ENCODE data around the gene OR7A10. TPM values are rescaled to one million over a fixed set of nuclear protein-coding genes. Genes with fewer than 3 reads are reported as not detected.

The OR7A10 gene
- not detected in 2 replicates for total RNA-seq

DNA sequence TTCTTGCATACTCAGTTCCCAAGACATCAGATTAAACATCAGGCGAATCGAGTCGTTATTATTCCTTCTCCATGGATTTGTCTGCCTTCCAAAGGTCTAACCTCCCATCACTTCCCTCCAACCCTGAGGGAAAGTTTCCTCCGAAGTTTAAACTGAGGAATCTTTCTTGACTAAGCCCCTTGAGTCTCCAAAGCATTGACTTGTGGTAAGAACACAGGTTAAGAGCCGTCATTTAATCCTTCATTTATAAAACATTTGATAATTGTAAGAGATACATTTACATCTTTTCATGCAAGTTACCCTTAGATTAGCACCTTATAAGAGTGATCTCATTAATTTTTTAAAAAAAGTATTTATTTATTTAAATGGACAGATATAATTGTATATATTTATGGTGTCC lies at the start of gene OR7A10:
Gene OR7A10 (minus strand): TSS at position 101 of the 400 bp plus-strand sequence. CDS start 7,045 bp downstream, outside the sequence.
- intact Hi-C loops (cut with micrococcal nuclease): no loop called here

DNA sequence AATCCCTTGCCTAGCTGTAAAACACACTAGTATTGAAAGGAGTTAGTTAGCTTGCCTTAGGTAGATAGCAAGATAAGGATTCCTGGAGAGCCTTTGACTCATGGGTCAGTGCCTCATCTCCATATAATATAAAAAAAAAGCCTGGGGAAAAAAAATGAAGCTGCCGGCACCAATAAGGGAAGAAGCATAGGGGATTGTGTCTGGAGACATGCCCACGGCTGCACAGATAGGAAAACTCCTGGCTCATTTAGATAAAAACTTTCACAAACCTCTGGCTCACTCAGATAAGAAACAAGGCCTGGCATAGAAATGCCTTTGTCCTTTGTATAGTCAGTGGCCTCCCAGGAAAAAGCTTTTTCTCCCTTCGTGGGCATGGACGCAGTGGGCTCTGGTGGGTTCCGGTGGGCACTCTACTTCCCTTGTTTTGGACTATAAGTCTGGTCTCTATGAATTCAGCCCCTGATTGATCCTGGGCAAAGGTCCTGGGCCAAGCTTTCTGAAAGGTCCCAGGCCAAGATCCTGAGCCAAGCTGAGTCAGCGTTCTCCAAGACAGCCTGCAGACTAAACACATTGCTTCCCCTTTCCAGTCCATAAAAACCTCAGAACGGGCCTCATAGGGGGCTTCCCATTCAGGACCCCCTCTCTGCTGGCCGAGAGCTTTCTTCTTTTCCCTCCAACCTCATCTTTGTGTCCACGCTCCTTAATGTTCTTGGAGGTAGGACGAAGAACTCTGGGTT lies 42.1 kb upstream of the OR7A10 start:
- intact Hi-C loops (cut with micrococcal nuclease): no loop called here

DNA sequence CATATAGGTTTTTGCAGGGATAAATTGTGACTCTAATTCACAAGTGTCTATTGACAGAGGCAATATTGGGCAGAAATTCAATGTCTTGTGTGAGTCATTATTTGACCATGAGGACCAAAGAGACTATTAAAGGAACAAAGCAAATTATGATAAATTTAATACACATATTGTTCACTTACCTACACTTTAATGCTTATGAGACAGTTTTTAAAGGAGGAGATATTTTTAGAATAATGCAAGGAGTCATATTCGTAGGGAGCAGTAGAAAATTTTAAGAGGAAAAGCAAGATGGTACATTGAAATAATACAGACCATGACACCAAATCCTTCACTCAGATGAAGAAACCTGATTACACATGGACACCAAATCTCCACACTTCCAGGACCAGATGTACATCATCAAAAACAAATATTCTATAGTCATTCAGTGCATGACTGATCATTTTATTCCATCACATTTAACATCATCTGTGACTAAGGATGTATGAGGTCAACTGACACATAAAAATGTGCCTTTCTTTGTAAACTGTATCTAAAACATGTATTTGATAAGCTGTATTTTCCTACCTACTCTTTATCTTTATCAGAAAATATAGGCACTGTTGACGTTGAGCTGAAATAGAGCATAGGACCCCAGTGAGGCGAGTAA lies 41.4 kb upstream of the OR7A10 start:
- intact Hi-C loops (cut with micrococcal nuclease): loop anchor here (5.0 kb wide), 1 partner anchor 318 kb away; the partner anchor contains the start of gene NDUFB7

DNA sequence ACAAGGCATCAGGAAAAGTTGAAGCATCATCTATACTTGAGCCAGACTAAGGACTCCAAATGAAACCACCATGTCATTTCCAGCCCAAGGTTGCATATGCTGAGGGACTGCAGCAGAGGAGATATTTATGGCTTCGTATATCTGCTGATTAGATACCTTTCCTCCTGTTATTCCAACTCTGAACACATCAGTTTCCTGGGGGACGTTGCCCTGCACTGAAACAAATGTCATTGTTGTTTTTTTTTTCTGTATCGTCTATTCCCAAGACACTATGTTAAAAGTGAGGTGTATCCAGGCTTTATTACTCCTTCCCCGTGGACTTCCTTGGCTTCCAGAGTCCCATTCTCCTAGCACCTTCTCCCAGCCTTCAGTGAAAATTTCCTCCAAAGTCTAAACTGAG lies 37.3 kb upstream of the OR7A10 start, which contains the start of gene OR7A17:
Gene OR7A17 (minus strand): TSS at position 101 of the 400 bp plus-strand sequence. CDS start 4,777 bp downstream, outside the sequence.
- intact Hi-C loops (cut with micrococcal nuclease): loop anchor here (5.0 kb wide), 1 partner anchor 314 kb away; the partner anchor contains the start of gene NDUFB7

DNA sequence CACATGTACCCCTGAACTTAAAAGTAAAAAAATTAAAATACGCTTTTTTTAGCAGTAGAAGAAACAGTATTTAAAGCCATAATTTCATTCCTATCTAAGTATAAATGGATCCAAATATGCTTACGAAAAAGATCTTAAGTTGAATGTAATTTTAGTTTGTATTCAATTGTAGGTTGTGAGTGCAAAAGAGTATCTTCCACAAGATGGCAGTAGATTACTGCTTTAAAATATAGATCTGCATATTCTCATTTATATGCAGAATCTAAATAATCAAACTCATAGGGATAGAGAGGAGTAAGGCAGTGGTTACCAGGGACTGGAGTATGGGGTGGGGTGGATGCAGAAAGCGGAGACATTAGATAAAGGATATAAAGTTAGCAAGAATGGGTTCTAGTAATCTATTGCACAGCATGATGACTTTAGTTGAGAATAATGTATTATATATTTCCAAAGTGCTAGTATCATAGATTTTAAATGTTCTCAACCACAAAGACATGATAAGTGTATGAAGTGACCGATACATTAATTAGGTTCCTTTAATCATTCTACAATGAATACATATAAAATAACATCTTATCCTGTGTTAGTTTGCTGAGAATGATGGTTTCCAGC lies 23.0 kb upstream of the OR7A10 start:
- intact Hi-C loops (cut with micrococcal nuclease): no loop called here

- intact Hi-C loops (cut with micrococcal nuclease): no loop called here
These were observed 19.8 kb upstream of the OR7A10 start for GRCh38 chr19:14868497-14868896.

GRCh38 chr19:14843578-14843977 lies 5.1 kb downstream of the OR7A10 start:
- intact Hi-C loops (cut with micrococcal nuclease): no loop called here

DNA sequence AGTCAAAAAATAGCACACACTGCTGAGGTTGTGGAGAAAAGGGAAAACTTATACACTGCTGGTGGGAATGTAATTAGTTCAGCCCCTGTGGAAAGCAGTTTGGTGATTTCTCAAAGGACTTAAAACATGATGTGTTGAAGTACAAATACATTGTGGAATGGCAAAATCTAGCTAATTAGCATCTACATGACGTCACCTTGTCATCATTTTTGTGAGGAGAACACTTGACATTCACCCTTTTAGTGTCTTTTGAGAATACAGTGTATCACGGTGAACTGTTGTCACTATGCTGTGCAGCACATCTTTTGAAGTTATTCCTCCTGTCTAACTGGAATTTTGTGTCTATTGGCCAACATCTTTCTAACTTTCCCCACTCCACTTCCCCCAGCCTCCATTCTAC lies 5.6 kb downstream of the OR7A10 start:
- intact Hi-C loops (cut with micrococcal nuclease): no loop called here

DNA sequence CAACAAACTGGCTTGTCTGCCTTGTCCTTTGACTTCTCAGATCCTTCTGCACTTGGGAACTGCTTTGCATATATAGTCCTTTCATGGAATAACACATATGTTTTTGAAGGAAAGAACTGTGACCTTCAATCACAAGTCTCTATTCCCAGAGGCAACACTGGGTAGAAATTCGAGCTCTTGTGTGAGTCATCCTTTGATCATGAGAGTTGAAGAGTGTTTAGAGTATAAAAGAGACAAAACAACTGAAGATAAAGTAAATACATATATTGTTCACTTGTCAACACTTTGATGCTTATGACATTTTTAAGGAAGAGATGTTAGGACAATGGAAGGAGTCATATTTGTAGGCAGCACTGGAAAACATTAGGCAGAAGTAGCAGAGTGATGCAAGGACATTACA lies 8.5 kb downstream of the OR7A10 start:
- intact Hi-C loops (cut with micrococcal nuclease): no loop called here

GRCh38 chr19:14837391-14837790 lies 11.3 kb downstream of the OR7A10 start:
- intact Hi-C loops (cut with micrococcal nuclease): no loop called here

DNA sequence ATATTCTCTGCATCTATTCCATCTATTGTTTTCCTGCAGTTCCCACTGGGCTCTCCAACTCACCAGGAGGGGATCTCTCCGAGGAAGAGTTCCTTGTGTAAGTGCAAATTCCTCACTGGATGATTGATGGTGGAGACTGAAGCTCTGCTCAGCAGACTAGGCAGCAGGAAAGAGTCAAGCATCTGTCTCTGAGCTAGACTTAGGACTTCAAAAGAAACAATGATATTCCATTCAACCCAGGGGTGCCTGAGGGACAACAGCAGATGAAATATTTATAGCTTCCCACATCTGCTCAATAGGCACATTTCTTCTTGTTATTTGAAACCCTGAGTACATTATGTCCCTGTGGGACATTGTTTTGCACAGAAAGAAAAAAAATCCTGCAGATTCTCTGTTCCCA lies 13.7 kb downstream of the OR7A10 start, which contains the start of the genes OR7A5 and OR7C1:
Gene OR7A5 (minus strand): TSS at position 175 of the 400 bp plus-strand sequence. CDS start 6,944 bp downstream, outside the sequence.
Gene OR7C1 (minus strand): TSS at position 175 of the 400 bp plus-strand sequence. CDS start 35,049 bp downstream, outside the sequence.
- intact Hi-C loops (cut with micrococcal nuclease): no loop called here

DNA sequence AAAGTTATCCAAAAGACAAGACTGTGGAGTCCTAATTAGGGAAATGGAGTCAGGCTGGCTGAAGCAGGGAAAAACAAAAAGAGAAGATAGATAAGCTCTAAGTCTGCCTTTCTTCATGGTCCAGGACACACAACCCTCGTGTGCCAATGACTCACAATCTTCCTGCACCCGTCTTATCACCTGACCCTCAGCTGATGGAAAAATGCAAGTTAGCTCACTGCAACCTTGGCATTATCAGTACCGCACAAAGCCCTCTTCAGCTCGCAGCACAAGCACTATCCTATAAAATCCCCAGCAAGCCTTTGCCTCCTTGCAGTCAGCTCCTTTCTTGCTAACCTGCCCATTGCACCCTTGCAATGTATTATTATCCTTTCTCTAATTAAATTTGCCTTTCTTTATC lies 18.0 kb downstream of the OR7A10 start:
- intact Hi-C loops (cut with micrococcal nuclease): no loop called here

DNA sequence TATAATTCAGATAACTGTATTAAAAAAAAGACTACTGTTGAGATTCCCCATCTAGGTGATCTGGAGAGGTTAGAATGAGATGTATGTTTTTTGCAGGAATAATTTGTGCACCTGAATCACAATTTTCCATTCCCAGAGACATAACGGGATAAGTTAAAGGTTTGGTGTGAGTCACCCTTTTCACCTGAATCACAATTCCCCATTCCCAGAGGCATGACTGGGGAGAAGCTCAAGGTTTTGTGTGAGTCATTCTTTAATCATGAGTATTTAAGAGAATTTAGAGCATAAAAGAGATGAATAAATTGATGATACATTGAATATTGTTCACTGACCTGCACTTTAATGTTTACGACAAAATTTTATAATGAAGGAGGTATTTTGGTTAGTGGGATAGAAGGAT lies 22.7 kb downstream of the OR7A10 start:
- intact Hi-C loops (cut with micrococcal nuclease): no loop called here

- intact Hi-C loops (cut with micrococcal nuclease): no loop called here
These were observed 26.8 kb downstream of the OR7A10 start for GRCh38 chr19:14821937-14822336.

GRCh38 chr19:14818588-14818987 lies 30.1 kb downstream of the OR7A10 start:
- intact Hi-C loops (cut with micrococcal nuclease): no loop called here

DNA sequence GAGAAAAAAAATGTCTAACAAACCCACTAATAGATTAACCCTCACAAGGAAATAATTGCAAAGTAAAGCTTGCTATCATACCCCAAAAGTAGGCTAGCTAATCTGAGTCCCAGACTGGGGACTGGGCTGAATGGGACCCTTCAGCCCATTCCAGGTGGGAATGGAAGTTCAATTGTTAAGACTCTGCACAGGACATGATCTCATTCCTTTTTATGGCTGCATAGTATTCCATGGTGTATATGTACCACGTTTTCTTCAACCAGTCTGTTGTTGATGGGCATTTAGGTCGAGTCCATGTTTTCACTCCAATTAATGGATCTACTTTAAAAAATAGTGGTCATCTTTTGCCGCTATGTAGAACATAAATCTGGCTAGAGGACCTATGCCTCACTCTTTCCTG lies 31.7 kb downstream of the OR7A10 start:
- intact Hi-C loops (cut with micrococcal nuclease): no loop called here

DNA sequence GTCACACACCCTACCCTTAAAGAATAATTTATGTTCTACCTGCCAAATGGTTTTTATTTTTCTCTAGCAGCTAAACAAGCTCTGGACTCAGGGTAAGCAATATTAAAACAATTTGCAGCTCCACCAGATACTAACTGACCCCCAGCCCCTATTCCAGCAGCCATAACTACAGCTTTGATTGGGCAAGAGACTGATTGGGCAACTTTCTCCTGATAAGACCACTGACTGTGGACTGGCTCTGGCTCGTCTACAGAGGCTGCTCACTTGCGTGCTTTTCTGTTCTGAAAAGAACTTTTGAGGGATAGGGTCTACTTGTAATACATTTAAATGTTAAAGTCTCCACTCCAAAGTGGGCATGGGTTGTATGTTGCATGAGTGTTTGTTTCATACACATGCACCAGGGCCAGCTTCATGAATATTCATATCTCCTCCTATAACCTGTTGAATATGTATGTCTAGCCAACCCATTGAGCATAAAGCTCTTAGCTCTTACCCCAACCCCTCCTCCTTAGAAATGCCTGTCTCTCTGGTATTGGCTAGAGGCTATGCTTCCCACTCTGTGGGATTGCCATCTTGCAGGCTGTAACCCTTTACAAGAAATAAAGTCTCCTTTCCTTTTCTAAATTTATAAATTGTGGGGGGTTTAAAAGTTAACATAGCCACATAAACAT lies 33.6 kb downstream of the OR7A10 start:
- intact Hi-C loops (cut with micrococcal nuclease): no loop called here

- intact Hi-C loops (cut with micrococcal nuclease): no loop called here
These were observed 39.3 kb downstream of the OR7A10 start for GRCh38 chr19:14809272-14810057.

GRCh38 chr19:14804765-14805164 lies 44.0 kb downstream of the OR7A10 start:
- intact Hi-C loops (cut with micrococcal nuclease): no loop called here

- intact Hi-C loops (cut with micrococcal nuclease): no loop called here
These were observed 50.0 kb downstream of the OR7A10 start for GRCh38 chr19:14798760-14799159.

- intact Hi-C loops (cut with micrococcal nuclease): no loop called here
These were observed 52.7 kb downstream of the OR7A10 start for GRCh38 chr19:14796021-14796420.

Measured in T-helper 2 cell treated with Interferon-gamma antibody and Interleukin-4, amounts not matched to agents 100 ng/mL and 5 ng/mL, for 36 hours (primary cell).